Esophagus squamous epithelium (tissue), 5 donors: ENCODE results near the gene LRRC45. TPM values are rescaled to one million over a fixed set of nuclear protein-coding genes. Genes with fewer than 3 reads are reported as not detected.
"Not testable (repeated sequence)": the region's sequence is repeated elsewhere in the genome, so short reads cannot be mapped to it uniquely, and the experiment has no call there.

Experiments
- DNase-seq: peaks from one replicate; lab custom pipeline; 2025; lab: John Stamatoyannopoulos, UW
- H3K27ac ChIP-seq, 4 donors: fragments of 200-600 bp; sonication (generic); one replicate each; pipeline ENCODE4 v1.5.1; 2016 to 2019; ENCODE audit warnings: mild to moderate bottlenecking in 1 of 4
- H3K27me3 ChIP-seq, 4 donors: fragments of 200-600 bp; sonication (generic); 1 replicate in 3 of 4; 2 replicates in 1 of 4; pipeline versions ENCODE4 v1.5.1 to v1.6.0; 2017 to 2021; ENCODE audit warnings: antibody characterized with exemption in 1 of 4
- H3K36me3 ChIP-seq, 3 donors: fragments of 200-600 bp; sonication (generic); one replicate each; pipeline ENCODE4 v1.5.1; 2016 to 2019
- H3K4me1 ChIP-seq, 3 donors: fragments of 200-600 bp; sonication (generic); one replicate each; pipeline ENCODE4 v1.5.1; 2017 to 2019
- H3K4me3 ChIP-seq, 4 donors: fragments of 200-600 bp; sonication (generic); 1 replicate in 3 of 4; 2 replicates in 1 of 4; pipeline ENCODE4 v1.5.1; 2016 to 2019; ENCODE audit warnings: mild to moderate bottlenecking in 2 of 4, moderate library complexity in 1 of 4
- H3K9me3 ChIP-seq, 3 donors: fragments of 200-600 bp; sonication (generic); one replicate each; pipeline ENCODE4 v1.5.1; 2016 to 2019
- POLR2A ChIP-seq, 4 donors: fragments of 450-650 bp; IDR thresholded peaks; one replicate each; pipeline ENCODE4 v1.6.1; 2017; ENCODE audit warnings: antibody characterized with exemption in 4 of 4, mild to moderate bottlenecking in 4 of 4, moderate library complexity in 3 of 4
- WGBS, 2 donors: methylation state at CpG; one replicate each; pipeline ENCODE4 v1.1.5; 2018; 5-methylcytosine and 5-hydroxymethylcytosine counted together
- intact Hi-C: fragments of 100-400 bp; cut with DNase I; formaldehyde crosslinking; loops from one replicate; pipeline ENCODE4 v1.15.0; 2022
- total RNA-seq, 4 donors: library from RNA; depleted of rRNA; stranded (reverse); fragments of >200 nt; gene quantifications; one replicate each; pipeline ENCODE4 v1.1.0, GENCODE V29; 2016
- TF ChIP-seq, protein P1 (sequence below), 6 experiments: fragments of 450-650 bp in 4 of 6; fragments of 200-600 bp in 2 of 6; sonication (generic) in 2 of 6; IDR thresholded peaks; one replicate each; pipeline ENCODE4 v1.5.1; 2016 to 2019; ENCODE audit warnings: antibody characterized with exemption in 6 of 6, mild to moderate bottlenecking in 4 of 6, moderate library complexity in 4 of 6
- donor health status: DM: yes; HTN: yes; CAD: no.

LRRC45 gene
- total RNA-seq, 4 donors from 2014 or later = 9.7 to 21.2 (median 18.3) TPM

DNA sequence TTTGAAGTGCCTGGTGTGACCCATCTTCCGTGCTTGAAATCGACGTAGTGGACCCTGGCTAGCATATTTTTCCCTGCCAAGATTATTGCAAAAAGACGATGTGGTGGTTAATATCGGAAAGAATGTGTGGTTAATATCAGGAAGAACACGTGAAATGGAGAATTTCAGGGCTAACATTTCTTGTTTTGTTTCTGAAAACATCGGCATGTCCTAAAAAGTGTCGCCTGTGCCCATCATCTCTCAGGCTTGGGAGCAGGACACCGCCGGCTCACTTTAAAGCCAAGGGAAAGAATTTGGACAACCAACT lies 14.7 kb downstream of the LRRC45 start:
- no peak for DNase-seq
- Histone ChIP-seq H3K9me3 (no peaks in the 10 kb centered on the region), H3K27me3 (no peaks in the 10 kb centered on the region), H3K27ac (peak overlapping the region; percentile 93 to 98 (median 96)), H3K36me3 (peaks cover 0 to 20% (median 0%) of the 10 kb centered on the region in 3 donors), H3K4me3 (peak overlapping the region; percentile 53 to 82 (median 64)), H3K4me1 (peaks cover 16 to 45% (median 19%) of the 10 kb centered on the region in 3 donors)
- 7 to 9% methylated on average over 7 to 8 of the region's 10 CpGs for WGBS, 2 donors
- TF ChIP-seq POLR2A (IDR thresholded peaks at IDR 0.05) = no peak
- TF ChIP-seq, protein P1, sequence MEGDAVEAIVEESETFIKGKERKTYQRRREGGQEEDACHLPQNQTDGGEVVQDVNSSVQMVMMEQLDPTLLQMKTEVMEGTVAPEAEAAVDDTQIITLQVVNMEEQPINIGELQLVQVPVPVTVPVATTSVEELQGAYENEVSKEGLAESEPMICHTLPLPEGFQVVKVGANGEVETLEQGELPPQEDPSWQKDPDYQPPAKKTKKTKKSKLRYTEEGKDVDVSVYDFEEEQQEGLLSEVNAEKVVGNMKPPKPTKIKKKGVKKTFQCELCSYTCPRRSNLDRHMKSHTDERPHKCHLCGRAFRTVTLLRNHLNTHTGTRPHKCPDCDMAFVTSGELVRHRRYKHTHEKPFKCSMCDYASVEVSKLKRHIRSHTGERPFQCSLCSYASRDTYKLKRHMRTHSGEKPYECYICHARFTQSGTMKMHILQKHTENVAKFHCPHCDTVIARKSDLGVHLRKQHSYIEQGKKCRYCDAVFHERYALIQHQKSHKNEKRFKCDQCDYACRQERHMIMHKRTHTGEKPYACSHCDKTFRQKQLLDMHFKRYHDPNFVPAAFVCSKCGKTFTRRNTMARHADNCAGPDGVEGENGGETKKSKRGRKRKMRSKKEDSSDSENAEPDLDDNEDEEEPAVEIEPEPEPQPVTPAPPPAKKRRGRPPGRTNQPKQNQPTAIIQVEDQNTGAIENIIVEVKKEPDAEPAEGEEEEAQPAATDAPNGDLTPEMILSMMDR (IDR thresholded peaks at IDR 0.05) = no peak
- intact Hi-C loops = no loop called here

- H3K27me3 ChIP-seq, H3K27ac ChIP-seq, H3K4me3 ChIP-seq, H3K9me3 ChIP-seq, intact Hi-C loops, DNase-seq: not testable (repeated sequence)
- Histone ChIP-seq H3K36me3 (peaks cover 0 to 20% (median 0%) of the 10 kb centered on the region in 3 donors), H3K4me1 (peaks cover 16 to 34% (median 19%) of the 10 kb centered on the region in 3 donors)
- WGBS, 2 donors = 84 to 90% methylated on average over 16 of the region's 16 CpGs
Observed at GRCh38 chr17:82038796-82039409, 15.8 kb downstream of the LRRC45 start.

- peaks cover 0 to 15% (median 0%) of the 10 kb centered on the region in 3 donors for H3K36me3 ChIP-seq
- no peak for DNase-seq
- H3K27ac ChIP-seq = no peak overlapping the region
- no peaks in the 10 kb centered on the region for H3K27me3 ChIP-seq
- no peaks in the 10 kb centered on the region for H3K9me3 ChIP-seq
- no peak overlapping the region for H3K4me3 ChIP-seq
- TF ChIP-seq, protein P1 (IDR thresholded peaks at IDR 0.05) = no peak
- TF ChIP-seq POLR2A (IDR thresholded peaks at IDR 0.05) = no peak
- intact Hi-C loops = no loop called here
- WGBS, 2 donors = 98 to 100% methylated on average over 2 to 7 of the region's 8 CpGs
- peaks cover 16 to 28% (median 19%) of the 10 kb centered on the region in 3 donors for H3K4me1 ChIP-seq
Observed at GRCh38 chr17:82039695-82040299, 16.7 kb downstream of the LRRC45 start.

GRCh38 chr17:82041144-82041814 lies 18.2 kb downstream of the LRRC45 start:
- DNase-seq = no peak
- whole genome bisulfite sequencing, 2 donors = 59 to 60% methylated on average over 17 of the region's 17 CpGs

DNA sequence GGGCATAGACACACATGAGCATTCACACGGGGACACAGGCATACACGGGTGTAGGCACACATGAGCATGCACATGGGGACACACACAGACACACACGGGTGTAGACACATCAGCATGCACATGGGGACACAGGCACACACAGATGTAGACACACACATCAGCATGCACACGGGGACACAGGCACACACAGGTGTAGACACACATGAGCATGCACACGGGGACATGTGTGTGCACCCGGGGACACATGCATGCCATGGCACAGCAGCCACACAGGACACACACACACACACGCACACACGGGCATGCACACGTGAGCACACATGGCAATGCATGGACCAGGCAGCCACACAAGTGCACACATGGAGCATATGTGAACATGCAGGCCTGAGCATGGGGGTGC lies 19.5 kb downstream of the LRRC45 start:
- no peak overlapping the region for H3K4me3 ChIP-seq
- intact Hi-C loops = no loop called here
- no peaks in the 10 kb centered on the region for H3K9me3 ChIP-seq
- TF ChIP-seq, protein P1 (IDR thresholded peaks at IDR 0.05) = no peak
- no peak for TF ChIP-seq POLR2A (IDR thresholded peaks at IDR 0.05)
- H3K36me3 ChIP-seq = peaks cover 0 to 11% (median 4%) of the 10 kb centered on the region in 3 donors
- 81 to 87% methylated on average over 4 to 9 of the region's 9 CpGs for WGBS, 2 donors
- DNase-seq = no peak
- no peaks in the 10 kb centered on the region for H3K27me3 ChIP-seq
- peaks cover 3 to 8% (median 5%) of the 10 kb centered on the region in 3 donors for H3K4me1 ChIP-seq
- H3K27ac ChIP-seq = no peak overlapping the region

More at GRCh38 chr17:82041144-82041814, 18.2 kb downstream of the LRRC45 start:
- TF ChIP-seq POLR2A (IDR thresholded peaks at IDR 0.05) = no peak
- TF ChIP-seq, protein P1 (IDR thresholded peaks at IDR 0.05) = no peak
- Histone ChIP-seq H3K27me3 (no peaks in the 10 kb centered on the region), H3K9me3 (no peaks in the 10 kb centered on the region), H3K4me1 (peaks cover 11 to 18% (median 12%) of the 10 kb centered on the region in 3 donors), H3K36me3 (peaks cover 0 to under 1% (median 0%) of the 10 kb centered on the region in 3 donors), H3K27ac (no peak overlapping the region), H3K4me3 (no peak overlapping the region)
- intact Hi-C loops = no loop called here
